ENCODE results near the gene RCL1. TPM values are rescaled to one million over a fixed set of nuclear protein-coding genes. Genes with fewer than 3 reads are reported as not detected.
"Not testable (repeated sequence)": the region's sequence is repeated elsewhere in the genome, so short reads cannot be mapped to it uniquely, and the experiment has no call there.

RCL1 gene
- 24.6 TPM for total RNA-seq

GRCh38 chr9:4792572-4793458 is at the start of gene RCL1:
TSS of gene RCL1 (plus strand) at chr9:4792944. CDS start at chr9:4793092, 148 bp downstream.
- DNase-seq (ENCODE audit: low spot score): peak; percentile 98
- peak; percentile 99 for ATAC-seq
- intact Hi-C loops (cut with DNase I): no loop called here

- DNase-seq (ENCODE audit: low spot score) (no peak), ATAC-seq (no peak)
- intact Hi-C loops (cut with DNase I): no loop called here
Measured at GRCh38 chr9:4743131-4743875, 49.4 kb upstream of the RCL1 start.

- DNase-seq (ENCODE audit: low spot score) (no peak), ATAC-seq (no peak)
- intact Hi-C loops (cut with DNase I): no loop called here
Measured at GRCh38 chr9:4746278-4747030, 46.3 kb upstream of the RCL1 start.

GRCh38 chr9:4748612-4749011 is 44.1 kb upstream of the RCL1 start:
- ATAC-seq: no peak
- DNase-seq (ENCODE audit: low spot score): no peak
- intact Hi-C loops (cut with DNase I): no loop called here

GRCh38 chr9:4750023-4750673 is 42.6 kb upstream of the RCL1 start:
- intact Hi-C loops (cut with DNase I): no loop called here
- no peak for DNase-seq (ENCODE audit: low spot score)
- peak; percentile 65 for ATAC-seq

GRCh38 chr9:4754530-4754929 is 38.2 kb upstream of the RCL1 start:
- intact Hi-C loops (cut with DNase I); DNase-seq (ENCODE audit: low spot score); ATAC-seq: not testable (repeated sequence)

GRCh38 chr9:4755026-4755609 is 37.6 kb upstream of the RCL1 start:
- intact Hi-C loops (cut with DNase I): no loop called here
- ATAC-seq: no peak
- no peak for DNase-seq (ENCODE audit: low spot score)

GRCh38 chr9:4756420-4756819 is 36.3 kb upstream of the RCL1 start:
- intact Hi-C loops (cut with DNase I): no loop called here
- no peak for DNase-seq (ENCODE audit: low spot score)
- no peak for ATAC-seq

GRCh38 chr9:4760122-4760521 is 32.6 kb upstream of the RCL1 start:
- DNase-seq (ENCODE audit: low spot score) (no peak), ATAC-seq (peak; percentile 50)
- intact Hi-C loops (cut with DNase I): loop anchor here (10.0 kb wide), 1 partner anchor 225 kb away; the partner anchor contains the start of gene JAK2

- peak; percentile 88 for DNase-seq (ENCODE audit: low spot score)
- peak; percentile 67 for ATAC-seq
- intact Hi-C loops (cut with DNase I): loop anchor here (10.0 kb wide), 1 partner anchor 223 kb away; the partner anchor contains the start of gene JAK2
Measured at GRCh38 chr9:4762108-4762885, 30.4 kb upstream of the RCL1 start.

GRCh38 chr9:4762886-4763541 is 29.7 kb upstream of the RCL1 start:
- no peak for DNase-seq (ENCODE audit: low spot score)
- intact Hi-C loops (cut with DNase I): loop anchor here (10.0 kb wide), 1 partner anchor 222 kb away; the partner anchor contains the start of gene JAK2
- peak; percentile 69 for ATAC-seq

GRCh38 chr9:4764033-4764432 is 28.7 kb upstream of the RCL1 start:
- DNase-seq (ENCODE audit: low spot score): no peak
- intact Hi-C loops (cut with DNase I): loop anchor here (10.0 kb wide), 1 partner anchor 221 kb away; the partner anchor contains the start of gene JAK2
- ATAC-seq: no peak

GRCh38 chr9:4768681-4769080 is 24.1 kb upstream of the RCL1 start:
- DNase-seq (ENCODE audit: low spot score): no peak
- intact Hi-C loops (cut with DNase I): loop anchor here (10.0 kb wide), 1 partner anchor 216 kb away; the partner anchor contains the start of gene JAK2
- ATAC-seq: no peak

GRCh38 chr9:4769321-4770080 is 23.2 kb upstream of the RCL1 start:
- ATAC-seq (no peak), DNase-seq (ENCODE audit: low spot score) (no peak)
- intact Hi-C loops (cut with DNase I): loop anchor here (10.0 kb wide), 1 partner anchor 215 kb away; the partner anchor contains the start of gene JAK2

GRCh38 chr9:4771788-4772187 is 21.0 kb upstream of the RCL1 start:
- ATAC-seq: no peak
- no peak for DNase-seq (ENCODE audit: low spot score)

GRCh38 chr9:4774209-4774608 is 18.5 kb upstream of the RCL1 start:
- peak; percentile 98 for ATAC-seq

More at GRCh38 chr9:4771788-4772187, 21.0 kb upstream of the RCL1 start:
- intact Hi-C loops (cut with DNase I): no loop called here

More at GRCh38 chr9:4774209-4774608, 18.5 kb upstream of the RCL1 start:
- intact Hi-C loops (cut with DNase I): no loop called here
- DNase-seq (ENCODE audit: low spot score): no peak

Data from sciatic nerve (tissue), 2 donors.